Heart right ventricle (tissue), 16 donors: ENCODE measurements around the gene CPED1. TPM values are rescaled to one million over a fixed set of nuclear protein-coding genes. Genes with fewer than 3 reads are reported as not detected.

Experiments used
- ATAC-seq, 8 donors: fragments of 200-7000 bp; cut with Tn5 transposase; one replicate each; pipeline ENCODE4 v1.9.1; 2020; ENCODE audit warnings: mild to moderate bottlenecking in 8 of 8, moderate library complexity in 8 of 8, moderate number of reproducible peaks in 1 of 8
- DNase-seq, 2 donors: peaks; one replicate each; pipeline ENCODE4 v3.0.0-alpha.2; 2020
- H3K27ac ChIP-seq, 10 donors: fragments of 200-600 bp; sonication (generic) in 2 of 10; one replicate each; pipeline versions ENCODE4 v1.5.0 to v1.8.0; 2020 to 2022; ENCODE audit warnings: mild to moderate bottlenecking in 3 of 10
- H3K27me3 ChIP-seq, 7 donors: fragments of 200-600 bp; one replicate each; pipeline ENCODE4 v1.8.0; 2021 to 2022; ENCODE audit warnings: mild to moderate bottlenecking in 2 of 7
- H3K36me3 ChIP-seq, 9 donors: fragments of 200-600 bp; sonication (generic) in 1 of 9; one replicate each; pipeline versions ENCODE4 v1.5.0 to v1.8.0; 2020 to 2022; ENCODE audit warnings: mild to moderate bottlenecking in 2 of 9
- H3K4me1 ChIP-seq, 9 donors: fragments of 200-600 bp; sonication (generic) in 1 of 9; one replicate each; pipeline versions ENCODE4 v1.5.0 to v1.8.0; 2020 to 2022; ENCODE audit warnings: mild to moderate bottlenecking in 4 of 9
- H3K4me3 ChIP-seq, 10 donors: fragments of 200-600 bp; sonication (generic) in 2 of 10; one replicate each; pipeline versions ENCODE4 v1.5.0 to v1.8.0; 2020 to 2022; ENCODE audit warnings: mild to moderate bottlenecking in 7 of 10, moderate library complexity in 2 of 10
- H3K9me3 ChIP-seq, 11 donors: fragments of 200-600 bp in 10 of 11; sonication (generic) in 2 of 11; one replicate each; pipeline versions ENCODE4 v1.5.0 to v1.8.0; 2013 to 2022; ENCODE audit warnings: mild to moderate bottlenecking in 2 of 11, control low read depth in 1 of 11, moderate library complexity in 1 of 11
- CTCF ChIP-seq, 9 donors: fragments of 200-600 bp; sonication (generic) in 2 of 9; IDR thresholded peaks; one replicate each; pipeline versions ENCODE4 v1.5.0 to v1.8.0; 2021 to 2022; ENCODE audit warnings: antibody characterized with exemption in 9 of 9, mild to moderate bottlenecking in 5 of 9, moderate library complexity in 1 of 9
- WGBS, 2 donors: extraction: QIAGEN DNeasy Blood & Tissue Kit; methylation state at CpG; one replicate each; pipeline ENCODE4 v1.1.7; 2013; ENCODE audit warnings: inconsistent platforms in 1 of 2; 5-methylcytosine and 5-hydroxymethylcytosine counted together
- intact Hi-C, 10 donors: fragments of 100-400 bp; cut with DNase I; formaldehyde crosslinking; loops; one replicate each; pipeline versions ENCODE4 v1.11.1 to v1.14.2; 2022
- polyA plus RNA-seq, 2 donors: library from polyadenylated mRNA; stranded (reverse); fragments of 200-250 nt; gene quantifications; one replicate each; pipeline ENCODE4 v1.2.3, GENCODE V29; 2013
- total RNA-seq, 10 donors: library from RNA; stranded (reverse); fragmentation: NEBNext Ultra II Directional in 3 of 10; extraction: Animal tissue kit (Norgen Biotek cat#: 25700) in 3 of 10; gene quantifications; one replicate each; pipeline versions ENCODE4 v1.2.1 to v1.2.4, GENCODE V29; 2021 to 2023
- donor health status: Arrhythmogenic right ventricular cardiomyopathy.
- donor health status: ischemic (EF 13 %, LVEDD 7.1; RV severe dilation, severe dysfunction).
- donor health status: healthy with polysubstance abuse.
- donor health status: DM: no; HTN: yes; CAD: no.
- donor health status: DM: no; HTN: no; CAD: no.
- donor health status: ischemic (EF 25% LVEDD 6.9; RV normal size, moderate dysfunction).
- donor health status: ischemic (EF 25% LVEDD 5.7; RV mildly dilated, moderate dysfunction).
- donor health status: healthy.
- donor health status: DM: yes; HTN: yes; CAD: no.
- donor health status: Ischemic cardiomyopathy.
- donor health status: ischemic (EF 35%, LVEDD 5.7; RV mildly dilated, moderate dysfunction).
- donor health status: nonischemic (EF 11% LVEDD 7.7; RV severe dilation, severe dysfunction).
- donor health status: DM: yes; HTN: yes; CAD: no.
- donor health status: PGD.
- donor health status: ischemic (EF 29% LVEDD 5.4; RV normal size, mild dysfunction).
- donor health status: nonischemic (EF 23%, LVEDD 6.1; RV moderate dilation, normal function).

The CPED1 gene
- total and polyA plus RNA-seq, 12 donors, result 3.9 to 56.5 (median 31.2) TPM

DNA sequence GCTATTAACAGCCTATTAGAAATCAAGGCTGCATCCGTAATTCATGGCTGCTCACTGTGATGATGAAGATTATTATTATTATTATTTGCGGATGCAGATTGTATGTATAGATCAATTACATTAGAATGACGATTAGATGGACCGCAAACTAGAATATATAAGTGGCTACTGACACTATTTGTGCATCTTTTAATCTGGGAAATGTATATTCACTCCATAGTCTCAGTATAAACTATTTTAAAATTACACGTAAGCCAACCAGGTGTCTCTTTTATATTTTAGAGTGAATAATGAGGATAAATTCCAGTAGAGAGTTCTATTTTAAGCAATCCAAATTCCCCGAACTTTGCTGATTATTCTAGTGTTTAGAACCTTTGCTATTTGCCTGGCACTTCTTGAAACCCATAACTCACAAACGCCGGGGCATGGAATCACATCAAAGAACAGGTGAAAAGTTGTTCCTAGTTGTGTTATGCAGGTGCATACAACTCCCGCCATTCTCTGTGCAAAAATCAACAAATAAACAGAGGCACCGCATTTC lies 38.4 kb upstream of the CPED1 start:
- peaks cover 0 to 33% (median 23%) of the 10 kb centered on the region in 9 donors for H3K4me1 ChIP-seq
- no peak for ATAC-seq
- intact Hi-C loops, result loop anchor here in 5 of 10 donors (2.0 to 5.0 kb wide), 3 partner anchors 91 to 93 kb away; partner anchors contain the start of gene TSPAN12 (in 4 of the 5)
- TF ChIP-seq CTCF (IDR thresholded peaks at IDR 0.05), result no peak
- H3K36me3 ChIP-seq, result peaks cover 0 to 35% (median 8%) of the 10 kb centered on the region in 9 donors
- peak overlapping the region; percentile 7 to 79 (median 71) for H3K4me3 ChIP-seq
- H3K27ac ChIP-seq, result peak overlapping the region in 7 of 10 donors; percentile 42 to 98 (median 96)
- no peaks in the 10 kb centered on the region for H3K27me3 ChIP-seq
- WGBS, 2 donors, result 2 to 3% methylated on average over 10 of the region's 10 CpGs
- H3K9me3 ChIP-seq, result no peaks in the 10 kb centered on the region
- DNase-seq, result no peak

DNA sequence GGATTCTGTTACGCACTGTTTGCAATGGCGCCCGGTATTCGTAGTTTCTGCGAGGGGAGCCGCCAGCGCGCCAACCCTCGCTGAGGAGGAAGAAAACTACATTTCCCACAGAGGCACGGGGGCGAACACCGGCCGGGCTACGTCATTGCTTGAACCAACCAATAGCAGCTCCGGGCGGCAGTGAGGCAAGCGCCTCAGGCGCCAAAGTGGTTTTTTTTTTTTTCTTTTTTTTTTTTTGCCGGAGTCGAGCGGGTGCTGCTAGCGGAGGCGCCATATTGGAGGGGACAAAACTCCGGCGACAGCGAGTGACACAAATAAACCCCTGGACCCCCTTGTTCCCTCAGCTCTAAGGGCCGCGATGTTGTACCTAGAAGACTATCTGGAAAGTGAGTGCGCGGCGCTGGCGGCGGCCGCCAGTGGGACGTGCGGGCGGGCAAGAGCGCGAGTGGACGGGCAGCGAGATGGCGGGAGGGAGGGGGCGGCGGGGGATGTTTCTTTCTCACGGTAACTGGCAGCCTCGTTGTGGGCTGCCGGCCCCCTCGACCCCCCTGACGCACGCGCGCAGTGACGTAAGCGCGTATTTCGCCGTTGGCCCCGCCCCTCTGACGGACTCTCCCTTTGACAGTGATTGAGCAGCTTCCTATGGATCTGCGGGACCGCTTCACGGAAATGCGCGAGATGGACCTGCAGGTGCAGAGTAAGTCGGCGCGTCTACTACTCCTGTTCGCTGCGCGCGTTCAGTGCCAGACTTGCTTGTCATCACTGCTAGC lies 37.8 kb upstream of the CPED1 start, which contains the start of gene ING3:
Gene ING3, plus strand, starts transcription at position 239 of the 770 bp plus-strand sequence. Its CDS starts 120 bp downstream, at position 359.
- H3K27ac ChIP-seq, result peak within 1 kb of the TSS; percentile 94 to 98 (median 96)
- WGBS, 2 donors, result 0% methylated on average over 67 to 71 of the region's 71 CpGs
- peaks cover 0 to 41% (median 15%) of the 10 kb centered on the region in 9 donors for H3K36me3 ChIP-seq
- peak; percentile 96 to 98 for DNase-seq
- intact Hi-C loops, result loop anchor here in 2 of 10 donors (2.0 kb wide), 2 partner anchors 92 to 94 kb away; partner anchors contain the start of gene TSPAN12 (in 1 of the 2)
- H3K4me3 ChIP-seq, result peak within 1 kb of the TSS; percentile 61 to 79 (median 71)
- no peaks in the 10 kb centered on the region for H3K27me3 ChIP-seq
- TF ChIP-seq CTCF (IDR thresholded peaks at IDR 0.05), result no peak
- peaks cover 0 to 33% (median 23%) of the 10 kb centered on the region in 9 donors for H3K4me1 ChIP-seq
- H3K9me3 ChIP-seq, result no peaks in the 10 kb centered on the region
- ATAC-seq, result peak; percentile 98 to 99 (median 99)

- WGBS, 2 donors, result 5 to 8% methylated on average over 8 of the region's 8 CpGs
- DNase-seq, result no peak
- ATAC-seq, result peak in 1 of 8 donors; percentile 48
- intact Hi-C loops, result loop anchor here in 2 of 10 donors (2.0 kb wide), 2 partner anchors 93 to 95 kb away; partner anchors contain the start of gene TSPAN12 (in 1 of the 2)
- Histone ChIP-seq H3K27ac (peak overlapping the region; percentile 94 to 98 (median 96)), H3K4me1 (peaks cover 0 to 33% (median 23%) of the 10 kb centered on the region in 9 donors), H3K4me3 (peak overlapping the region; percentile 61 to 79 (median 71)), H3K9me3 (no peaks in the 10 kb centered on the region), H3K36me3 (peaks cover 0 to 47% (median 21%) of the 10 kb centered on the region in 9 donors), H3K27me3 (no peaks in the 10 kb centered on the region)
- no peak for TF ChIP-seq CTCF (IDR thresholded peaks at IDR 0.05)
Measured at GRCh38 chr7:120951309-120951699, 37.2 kb upstream of the CPED1 start.

- H3K27ac ChIP-seq, result peak overlapping the region in 7 of 10 donors; percentile 94 to 98 (median 97)
- H3K4me1 ChIP-seq, result peaks cover 0 to 33% (median 23%) of the 10 kb centered on the region in 9 donors
- no peak for DNase-seq
- intact Hi-C loops, result loop anchor here in 2 of 10 donors (2.0 kb wide), 2 partner anchors 93 to 95 kb away; partner anchors contain the start of gene TSPAN12 (in 1 of the 2)
- no peak for TF ChIP-seq CTCF (IDR thresholded peaks at IDR 0.05)
- peaks cover 0 to 52% (median 25%) of the 10 kb centered on the region in 9 donors for H3K36me3 ChIP-seq
- H3K27me3 ChIP-seq, result no peaks in the 10 kb centered on the region
- H3K9me3 ChIP-seq, result no peaks in the 10 kb centered on the region
- WGBS, 2 donors, result 56 to 62% methylated on average over 2 of the region's 2 CpGs
- H3K4me3 ChIP-seq, result peak overlapping the region in 9 of 10 donors; percentile 63 to 79 (median 74)
- no peak for ATAC-seq
Measured at GRCh38 chr7:120951826-120952225, 36.7 kb upstream of the CPED1 start.
